Retinal pigment epithelial cell (primary cell): ENCODE data around the gene ZNF365.
A peak's percentile ranks its signal among the peaks of the same experiment; 100 is the strongest.
"Not testable (repeated sequence)": the region's sequence is repeated elsewhere in the genome, so short reads cannot be mapped to it uniquely, and the experiment has no call there.

ENCODE experiments used
- DNase-seq: peaks from one replicate; pipeline ENCODE4 v3.0.0-alpha.2; 2010; ENCODE audit warnings: low read depth
- H3K4me3 ChIP-seq: 2 replicates; pipeline ENCODE4 v1.5.1; 2011; ENCODE audit warnings: mild to moderate bottlenecking, low read length, control low read depth, moderate library complexity
- TF ChIP-seq, protein P1 (sequence below): conservative IDR thresholded peaks from 2 replicates; pipeline ENCODE4 v1.5.1; 2011; ENCODE audit warnings: low read depth, low read length, control low read depth, inconsistent platforms

The ZNF365 gene

DNA sequence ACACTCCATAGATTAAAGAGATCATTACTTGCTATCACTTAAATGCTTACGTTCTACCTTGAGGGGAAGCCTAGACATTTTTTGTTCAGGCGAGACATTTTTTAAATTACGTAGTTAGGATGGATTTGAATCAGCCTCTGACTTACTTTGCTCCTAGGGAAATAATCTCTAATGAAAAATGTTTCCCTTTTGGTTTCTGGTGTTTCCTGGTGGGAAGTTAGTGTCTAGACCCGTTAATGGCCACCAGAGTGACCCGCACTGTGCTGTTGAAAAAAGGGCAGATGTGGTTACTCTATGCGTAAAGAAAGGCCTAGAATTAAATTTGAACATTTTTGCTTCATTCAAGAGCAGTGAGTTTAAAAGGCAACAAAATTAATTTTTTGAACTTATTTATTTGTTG is 3.8 kb downstream of the ZNF365 start:
- DNase-seq = no peak
- no peak overlapping the region for H3K4me3 ChIP-seq
- TF ChIP-seq, protein P1, sequence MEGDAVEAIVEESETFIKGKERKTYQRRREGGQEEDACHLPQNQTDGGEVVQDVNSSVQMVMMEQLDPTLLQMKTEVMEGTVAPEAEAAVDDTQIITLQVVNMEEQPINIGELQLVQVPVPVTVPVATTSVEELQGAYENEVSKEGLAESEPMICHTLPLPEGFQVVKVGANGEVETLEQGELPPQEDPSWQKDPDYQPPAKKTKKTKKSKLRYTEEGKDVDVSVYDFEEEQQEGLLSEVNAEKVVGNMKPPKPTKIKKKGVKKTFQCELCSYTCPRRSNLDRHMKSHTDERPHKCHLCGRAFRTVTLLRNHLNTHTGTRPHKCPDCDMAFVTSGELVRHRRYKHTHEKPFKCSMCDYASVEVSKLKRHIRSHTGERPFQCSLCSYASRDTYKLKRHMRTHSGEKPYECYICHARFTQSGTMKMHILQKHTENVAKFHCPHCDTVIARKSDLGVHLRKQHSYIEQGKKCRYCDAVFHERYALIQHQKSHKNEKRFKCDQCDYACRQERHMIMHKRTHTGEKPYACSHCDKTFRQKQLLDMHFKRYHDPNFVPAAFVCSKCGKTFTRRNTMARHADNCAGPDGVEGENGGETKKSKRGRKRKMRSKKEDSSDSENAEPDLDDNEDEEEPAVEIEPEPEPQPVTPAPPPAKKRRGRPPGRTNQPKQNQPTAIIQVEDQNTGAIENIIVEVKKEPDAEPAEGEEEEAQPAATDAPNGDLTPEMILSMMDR = no peak

DNA sequence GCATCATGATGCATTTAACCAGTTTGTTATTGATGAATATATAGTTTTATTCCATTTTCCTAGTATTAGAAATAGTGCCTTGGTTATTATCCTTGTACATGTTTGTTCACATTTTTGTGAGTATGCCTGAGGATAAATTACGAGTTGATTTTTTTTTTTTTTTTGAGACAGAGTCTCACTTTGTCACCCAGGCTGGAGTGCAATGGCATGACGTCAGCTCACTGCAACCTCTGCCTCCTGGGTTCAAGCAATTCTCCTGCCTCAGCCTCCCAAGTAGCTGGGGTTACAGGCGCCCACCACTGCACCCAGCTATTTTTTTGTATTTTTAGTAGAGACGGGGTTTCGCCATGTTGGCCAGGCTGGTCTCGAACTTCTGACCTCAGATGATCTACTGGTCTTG is 4.7 kb downstream of the ZNF365 start:
- not testable (repeated sequence) for H3K4me3 ChIP-seq, DNase-seq

DNA sequence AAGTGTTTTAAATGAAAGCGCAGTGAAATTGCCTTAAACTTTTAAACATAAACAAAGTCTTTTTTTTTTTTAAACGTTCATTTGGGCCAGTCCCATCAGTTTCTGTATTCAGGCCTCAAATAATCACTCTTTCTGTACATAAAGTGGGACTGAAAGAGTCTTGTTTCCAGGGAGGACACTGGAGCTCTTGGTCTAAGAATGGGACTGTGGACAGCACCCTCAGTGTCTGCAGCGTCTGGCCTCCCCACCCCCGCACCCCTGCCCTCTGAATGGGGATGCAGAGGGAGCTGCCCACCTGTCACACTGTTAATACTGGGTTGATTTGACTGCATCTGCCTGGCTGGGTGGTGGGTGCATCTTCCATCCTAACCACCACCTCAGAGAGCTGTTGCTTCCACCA is 5.2 kb downstream of the ZNF365 start:
- DNase-seq = no peak
- H3K4me3 ChIP-seq = no peak overlapping the region
- TF ChIP-seq, protein P1 = no peak

DNA sequence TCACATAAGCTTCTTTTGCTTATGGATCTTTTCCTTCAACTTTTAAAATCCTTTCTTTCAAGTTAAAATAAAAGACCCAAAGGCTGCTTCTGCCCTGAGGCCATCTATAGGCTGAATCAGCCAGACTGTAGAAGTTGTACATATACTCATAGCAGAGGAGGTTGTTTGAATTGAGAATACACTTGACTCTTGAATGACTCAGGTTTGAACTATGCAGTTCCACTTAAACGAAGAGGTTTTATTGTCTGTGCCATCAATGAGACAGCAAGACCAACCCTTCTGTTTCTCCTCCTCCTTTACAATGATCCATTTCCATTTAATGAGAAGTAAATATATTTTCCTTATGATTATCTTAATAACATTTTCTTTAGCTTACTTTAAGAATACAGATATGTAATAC is 5.8 kb downstream of the ZNF365 start:
- DNase-seq = no peak
- TF ChIP-seq, protein P1 = no peak

DNA sequence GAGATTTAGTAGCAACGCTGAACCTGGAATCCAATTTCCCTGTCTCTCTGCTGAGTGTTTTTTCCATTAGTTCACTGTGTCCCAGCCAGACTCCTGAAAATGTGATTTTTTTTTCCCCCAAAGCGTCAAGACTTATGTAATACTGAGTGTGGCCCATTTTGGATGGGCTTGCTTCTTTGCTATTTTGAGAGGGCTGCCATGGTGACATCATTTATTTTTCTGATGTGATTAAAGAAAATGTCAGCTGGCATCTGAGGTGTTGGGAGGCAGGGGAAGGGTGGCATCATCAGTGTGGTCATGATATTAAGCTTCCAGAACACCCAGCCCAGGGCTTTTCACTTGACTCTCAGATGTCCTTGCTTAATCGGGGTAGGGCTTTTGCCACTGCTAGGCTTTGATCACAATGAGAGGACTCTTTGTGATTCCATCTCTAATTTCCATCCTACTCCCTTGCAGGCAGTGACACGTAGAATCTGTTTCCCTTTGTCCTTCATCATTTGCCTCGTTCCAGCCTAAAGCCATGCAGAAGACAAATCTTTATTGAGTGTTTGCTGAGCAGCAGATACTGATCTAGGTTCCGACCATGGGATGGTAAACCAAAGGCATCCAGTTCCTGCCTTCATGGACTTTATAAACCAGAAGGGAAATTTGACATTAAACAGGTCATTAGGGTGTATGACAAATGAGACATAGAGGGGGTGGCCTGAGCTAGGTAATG is 7.4 kb downstream of the ZNF365 start:
- no peak for DNase-seq
- H3K4me3 ChIP-seq = no peak overlapping the region

More for the DNA sequence above, 5.8 kb downstream of the ZNF365 start:
- H3K4me3 ChIP-seq = no peak overlapping the region

DNA sequence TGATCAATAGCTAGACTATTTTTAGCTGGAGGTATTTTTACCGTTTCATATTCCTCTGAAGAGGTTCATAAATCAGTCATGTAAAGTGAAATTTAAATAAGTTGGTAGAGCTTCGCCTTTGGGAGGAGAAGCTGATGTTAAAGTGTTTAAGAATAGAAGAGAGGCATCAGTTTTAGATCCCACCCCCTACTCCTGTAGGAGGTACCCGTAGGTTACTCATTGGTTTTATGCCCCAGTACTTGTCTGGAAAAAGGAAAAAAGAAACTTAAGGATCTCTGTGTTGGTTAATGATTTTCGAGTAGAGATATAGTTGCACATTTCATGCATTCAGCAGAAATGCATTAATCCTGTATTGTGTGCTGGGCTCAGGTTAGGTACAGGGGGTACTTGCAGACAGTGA is 8.7 kb downstream of the ZNF365 start:
- H3K4me3 ChIP-seq = no peak overlapping the region
- TF ChIP-seq, protein P1 = no peak
- no peak for DNase-seq

More for the DNA sequence above, 7.4 kb downstream of the ZNF365 start:
- TF ChIP-seq, protein P1 = no peak

DNA sequence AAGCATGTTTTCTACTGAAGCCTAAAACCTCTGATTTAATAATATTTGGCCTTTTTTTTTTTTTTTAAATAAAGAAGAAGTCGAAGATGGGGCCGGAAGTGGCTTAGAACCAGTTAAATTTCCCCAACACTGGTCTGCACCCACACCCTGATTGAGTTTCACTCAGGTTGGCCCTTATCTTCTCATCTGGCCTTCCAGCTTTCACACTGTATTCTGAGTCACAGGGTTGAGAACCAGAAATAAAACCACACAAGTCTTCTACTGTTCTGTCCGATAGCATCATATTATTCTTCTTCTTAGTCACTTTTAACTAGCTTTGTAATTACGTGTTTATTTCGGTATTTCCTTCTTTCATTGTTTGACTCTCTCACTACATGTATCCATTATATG is 9.9 kb downstream of the ZNF365 start:
- no peak overlapping the region for H3K4me3 ChIP-seq
- TF ChIP-seq, protein P1 = no peak
- DNase-seq = peak; percentile 49
